Measurements from ENCODE around the gene PCBD2.
"Not testable (repeated sequence)": the region's sequence is repeated elsewhere in the genome, so short reads cannot be mapped to it uniquely, and the experiment has no call there.

PCBD2 gene

DNA sequence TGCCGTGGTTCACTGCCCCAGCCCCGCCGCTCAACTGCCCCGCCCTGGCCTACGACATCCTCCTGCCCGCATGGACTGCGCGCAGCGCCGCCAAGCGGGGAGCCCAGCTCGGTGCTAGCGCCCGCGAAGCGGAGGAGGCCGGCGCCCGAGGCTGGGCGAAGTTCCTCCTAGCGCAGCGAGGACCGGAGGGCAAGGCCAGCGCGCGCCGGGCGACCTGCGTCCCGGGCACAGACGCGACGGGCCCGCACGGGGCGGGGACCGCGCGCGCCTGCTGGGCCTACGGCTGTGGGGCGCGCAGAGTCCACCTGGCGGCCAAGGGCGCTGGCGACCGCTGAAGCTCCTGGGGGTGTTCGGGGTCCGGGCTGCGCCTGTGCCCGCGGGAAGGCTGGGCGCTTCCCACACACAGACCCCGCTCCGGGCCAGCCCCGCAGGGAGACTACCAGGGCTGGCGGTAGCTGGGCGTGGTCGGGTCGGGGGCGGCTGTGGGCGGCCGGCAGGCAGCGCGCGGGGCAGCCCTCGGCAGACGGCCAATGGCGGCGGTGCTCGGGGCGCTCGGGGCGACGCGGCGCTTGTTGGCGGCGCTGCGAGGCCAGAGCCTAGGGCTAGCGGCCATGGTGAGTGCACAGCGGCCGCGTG, at the start of gene PCBD2:
TSS of gene PCBD2 (plus strand) at position 522 of the 636 bp plus-strand sequence. CDS start at position 531, 9 bp downstream.
- H2AFZ ChIP-seq (ENCODE audit: low read depth, low read length, severe bottlenecking): peak within 1 kb of the TSS; percentile 89
- peak within 1 kb of the TSS; percentile 59 for H3K4me2 ChIP-seq (ENCODE audit: low read depth, low read length, poor library complexity, severe bottlenecking)
- TF ChIP-seq, protein P1, sequence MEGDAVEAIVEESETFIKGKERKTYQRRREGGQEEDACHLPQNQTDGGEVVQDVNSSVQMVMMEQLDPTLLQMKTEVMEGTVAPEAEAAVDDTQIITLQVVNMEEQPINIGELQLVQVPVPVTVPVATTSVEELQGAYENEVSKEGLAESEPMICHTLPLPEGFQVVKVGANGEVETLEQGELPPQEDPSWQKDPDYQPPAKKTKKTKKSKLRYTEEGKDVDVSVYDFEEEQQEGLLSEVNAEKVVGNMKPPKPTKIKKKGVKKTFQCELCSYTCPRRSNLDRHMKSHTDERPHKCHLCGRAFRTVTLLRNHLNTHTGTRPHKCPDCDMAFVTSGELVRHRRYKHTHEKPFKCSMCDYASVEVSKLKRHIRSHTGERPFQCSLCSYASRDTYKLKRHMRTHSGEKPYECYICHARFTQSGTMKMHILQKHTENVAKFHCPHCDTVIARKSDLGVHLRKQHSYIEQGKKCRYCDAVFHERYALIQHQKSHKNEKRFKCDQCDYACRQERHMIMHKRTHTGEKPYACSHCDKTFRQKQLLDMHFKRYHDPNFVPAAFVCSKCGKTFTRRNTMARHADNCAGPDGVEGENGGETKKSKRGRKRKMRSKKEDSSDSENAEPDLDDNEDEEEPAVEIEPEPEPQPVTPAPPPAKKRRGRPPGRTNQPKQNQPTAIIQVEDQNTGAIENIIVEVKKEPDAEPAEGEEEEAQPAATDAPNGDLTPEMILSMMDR (IDR thresholded peaks at IDR 0.05; ENCODE audit: insufficient read depth, low read length, poor library complexity, severe bottlenecking): peak; percentile 75
- no peak for TF ChIP-seq EZH2phosphoT487 (conservative IDR thresholded peaks at IDR 0.05; ENCODE audit: low read length)
- no peaks in the 10 kb centered on the region for H3K27me3 ChIP-seq (ENCODE audit: low read length)
- H3K9ac ChIP-seq (ENCODE audit: low read length): peak within 1 kb of the TSS; percentile 73
- peak within 1 kb of the TSS; percentile 97 for H3K27ac ChIP-seq (ENCODE audit: low read depth, low read length)
- no peaks in the 10 kb centered on the region for H3K9me3 ChIP-seq (ENCODE audit: insufficient read depth, low read length)
- H3K9me2 ChIP-seq (replicated peaks; ENCODE audit: insufficient read depth, low read length): no peaks in the 10 kb centered on the region
- H3F3A ChIP-seq (ENCODE audit: insufficient read depth): peaks cover 37% of the 10 kb centered on the region
- H3K79me2 ChIP-seq (ENCODE audit: insufficient read depth, low read length): peaks cover 9% of the 10 kb centered on the region
- H4K20me1 ChIP-seq (ENCODE audit: low read depth, low read length): no peaks in the 10 kb centered on the region
- H3K36me3 ChIP-seq (ENCODE audit: low read length): 0 out of 2 replicates have a peak, but pooled peaks cover 2% of the 10 kb centered on the region
- H3K4me3 ChIP-seq (ENCODE audit: insufficient read depth, low read length, poor library complexity, severe bottlenecking): peak within 1 kb of the TSS; percentile 61

DNA sequence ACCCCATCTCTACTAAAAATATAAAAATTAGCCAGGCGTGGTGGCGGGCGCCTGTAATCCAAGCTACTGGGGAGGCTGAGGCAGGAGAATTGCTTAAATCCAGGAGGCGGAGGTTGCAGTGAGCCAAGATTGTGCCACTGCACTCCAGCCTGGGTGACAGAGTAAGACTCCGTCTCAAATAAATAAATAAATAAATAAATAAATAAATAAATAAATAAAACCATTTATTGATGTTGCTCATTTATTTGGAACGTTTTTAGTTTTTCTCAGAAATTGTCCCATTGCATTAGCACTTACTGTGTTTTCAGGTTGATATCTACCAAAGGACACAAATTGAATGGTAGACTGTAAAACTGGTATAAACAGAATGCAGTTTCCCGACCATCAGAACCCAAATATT, 48.5 kb upstream of the PCBD2 start:
- not testable (repeated sequence) for H3K9me3 ChIP-seq (ENCODE audit: insufficient read depth, low read length); H3K4me3 ChIP-seq (ENCODE audit: insufficient read depth, low read length, poor library complexity, severe bottlenecking); H3K27ac ChIP-seq (ENCODE audit: low read depth, low read length); H4K20me1 ChIP-seq (ENCODE audit: low read depth, low read length); H3K9ac ChIP-seq (ENCODE audit: low read length); H3K9me2 ChIP-seq (replicated peaks; ENCODE audit: insufficient read depth, low read length); H3K27me3 ChIP-seq (ENCODE audit: low read length); H3K4me2 ChIP-seq (ENCODE audit: low read depth, low read length, poor library complexity, severe bottlenecking); H2AFZ ChIP-seq (ENCODE audit: low read depth, low read length, severe bottlenecking)
- Histone ChIP-seq H3K79me2 (ENCODE audit: insufficient read depth, low read length) (peaks cover 49% of the 10 kb centered on the region), H3F3A (ENCODE audit: insufficient read depth) (peaks cover 29% of the 10 kb centered on the region), H3K36me3 (ENCODE audit: low read length) (peaks cover 52% of the 10 kb centered on the region)

DNA sequence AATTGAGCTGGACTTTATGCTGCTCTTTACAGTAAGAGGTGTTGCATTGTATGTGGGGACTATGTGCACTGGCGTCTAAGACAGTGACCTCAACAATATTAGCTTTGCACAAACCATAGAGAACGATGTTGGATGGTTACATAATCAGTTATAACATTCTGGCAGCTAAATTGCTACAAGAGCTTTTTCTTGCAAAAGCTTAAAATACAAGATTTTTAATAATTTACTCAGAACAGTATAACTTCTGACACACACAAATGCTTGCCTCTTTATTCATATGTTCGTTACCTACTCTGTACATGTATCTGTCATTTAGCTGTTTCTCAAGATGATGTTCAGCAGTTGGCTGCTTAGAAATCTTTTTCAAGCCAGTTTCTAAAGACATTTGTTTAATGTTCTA, 47.5 kb upstream of the PCBD2 start:
- peaks cover 30% of the 10 kb centered on the region for H3F3A ChIP-seq (ENCODE audit: insufficient read depth)
- peaks cover 40% of the 10 kb centered on the region for H3K79me2 ChIP-seq (ENCODE audit: insufficient read depth, low read length)
- no peak overlapping the region for H3K4me3 ChIP-seq (ENCODE audit: insufficient read depth, low read length, poor library complexity, severe bottlenecking)
- no peaks in the 10 kb centered on the region for H3K27me3 ChIP-seq (ENCODE audit: low read length)
- H3K36me3 ChIP-seq (ENCODE audit: low read length): peaks cover 48% of the 10 kb centered on the region
- no peaks in the 10 kb centered on the region for H3K9me2 ChIP-seq (replicated peaks; ENCODE audit: insufficient read depth, low read length)
- H2AFZ ChIP-seq (ENCODE audit: low read depth, low read length, severe bottlenecking): no peak overlapping the region
- H3K9ac ChIP-seq (ENCODE audit: low read length): no peak overlapping the region
- no peaks in the 10 kb centered on the region; the same call in 1 of the 2 replicates for H4K20me1 ChIP-seq (ENCODE audit: low read depth, low read length)
- no peaks in the 10 kb centered on the region for H3K9me3 ChIP-seq (ENCODE audit: insufficient read depth, low read length)
- TF ChIP-seq EZH2phosphoT487 (conservative IDR thresholded peaks at IDR 0.05; ENCODE audit: low read length): no peak
- TF ChIP-seq, protein P1 (IDR thresholded peaks at IDR 0.05; ENCODE audit: insufficient read depth, low read length, poor library complexity, severe bottlenecking): no peak
- H3K27ac ChIP-seq (ENCODE audit: low read depth, low read length): no peak overlapping the region
- no peak overlapping the region for H3K4me2 ChIP-seq (ENCODE audit: low read depth, low read length, poor library complexity, severe bottlenecking)

DNA sequence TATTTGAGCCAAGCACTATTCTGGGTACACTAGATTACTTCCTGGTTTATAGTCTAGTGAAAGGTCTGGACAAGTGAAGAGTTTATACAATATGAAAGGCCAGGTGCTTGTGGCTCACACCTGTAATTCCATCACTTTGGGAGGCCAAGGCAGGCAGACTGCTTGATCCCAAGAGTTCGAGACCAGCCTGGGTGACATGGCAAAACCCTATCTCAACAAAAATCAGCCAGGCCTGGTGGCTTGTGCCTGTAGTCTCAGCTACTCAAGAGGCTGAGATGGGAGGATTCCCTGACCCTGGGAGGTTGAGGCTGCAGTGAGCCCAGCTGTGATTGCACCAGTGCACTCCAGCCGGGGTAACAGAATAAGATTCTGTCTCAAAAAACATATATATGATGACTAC, 40.2 kb upstream of the PCBD2 start:
- Histone ChIP-seq H3K79me2 (ENCODE audit: insufficient read depth, low read length) (no peaks in the 10 kb centered on the region), H3K36me3 (ENCODE audit: low read length) (peaks cover 7% of the 10 kb centered on the region; the same call in 1 of the 2 replicates), H3K4me2 (ENCODE audit: low read depth, low read length, poor library complexity, severe bottlenecking) (no peak overlapping the region), H3K9me2 (replicated peaks; ENCODE audit: insufficient read depth, low read length) (no peaks in the 10 kb centered on the region), H3K9me3 (ENCODE audit: insufficient read depth, low read length) (no peaks in the 10 kb centered on the region), H3K27ac (ENCODE audit: low read depth, low read length) (no peak overlapping the region), H2AFZ (ENCODE audit: low read depth, low read length, severe bottlenecking) (no peak overlapping the region), H4K20me1 (ENCODE audit: low read depth, low read length) (no peaks in the 10 kb centered on the region), H3K27me3 (ENCODE audit: low read length) (no peaks in the 10 kb centered on the region), H3K9ac (ENCODE audit: low read length) (no peak overlapping the region), H3K4me3 (ENCODE audit: insufficient read depth, low read length, poor library complexity, severe bottlenecking) (no peak overlapping the region), H3F3A (ENCODE audit: insufficient read depth) (0 out of 2 replicates have a peak, but pooled peaks cover 4% of the 10 kb centered on the region)
- no peak for TF ChIP-seq EZH2phosphoT487 (conservative IDR thresholded peaks at IDR 0.05; ENCODE audit: low read length)
- TF ChIP-seq, protein P1 (IDR thresholded peaks at IDR 0.05; ENCODE audit: insufficient read depth, low read length, poor library complexity, severe bottlenecking): no peak
